LHCN-M2 (cell line): Measurements from ENCODE around the gene TOX2. TPM values are rescaled to one million over a fixed set of nuclear protein-coding genes. Genes with fewer than 3 reads are reported as not detected.

ENCODE experiments used
- DNase-seq: peaks from one replicate; pipeline ENCODE4 v3.0.0-alpha.2; 2012; ENCODE audit warnings: low read depth
- total RNA-seq: library from RNA; depleted of rRNA; stranded (reverse); fragments of >200 nt; gene quantifications from 2 replicates; pipeline ENCODE4 v1.2.3, GENCODE V29; 2014

Gene TOX2
- total RNA-seq, 1 experiment from 2014 or later = 1.6 TPM

- DNase-seq = no peak
Measured at GRCh38 chr20:43916073-43916880, 1.6 kb downstream of the TOX2 start.

GRCh38 chr20:43916881-43917371 is 2.3 kb downstream of the TOX2 start:
- DNase-seq = no peak

- no peak for DNase-seq
Measured at GRCh38 chr20:43917380-43917779, 2.7 kb downstream of the TOX2 start.

DNA sequence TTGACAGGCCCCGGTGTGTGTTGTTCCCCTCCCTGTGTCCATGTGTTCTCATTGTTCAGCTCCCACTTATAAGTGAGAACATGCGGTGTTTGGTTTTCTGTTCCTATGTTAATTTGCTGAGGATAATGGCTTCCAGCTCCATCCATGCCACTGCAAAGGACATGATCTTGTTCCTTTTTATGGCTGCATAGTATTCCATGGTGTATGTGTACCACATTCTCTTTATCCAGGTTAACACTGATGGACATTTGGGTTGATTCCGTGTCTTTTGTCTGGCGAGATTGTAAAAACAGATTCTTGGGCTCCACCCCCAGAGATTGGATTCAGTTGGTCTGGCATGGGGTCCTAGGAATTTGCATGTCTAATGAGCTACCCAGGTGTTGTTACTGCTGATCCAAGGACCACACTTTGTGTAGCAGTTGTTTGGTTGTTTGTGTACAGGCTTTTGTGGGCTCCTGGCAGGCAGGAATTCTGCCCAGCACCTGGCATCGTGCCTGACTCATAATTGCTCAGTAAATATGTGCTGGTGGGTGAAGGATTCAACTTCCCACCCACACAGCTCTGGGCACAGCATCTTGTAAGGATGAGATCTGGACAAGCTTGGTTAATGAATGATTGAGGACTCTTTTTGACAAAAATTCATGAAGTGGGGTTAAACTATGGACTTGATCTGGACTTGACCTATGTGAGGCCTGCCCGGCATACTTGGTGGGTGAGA is 5.2 kb downstream of the TOX2 start:
- DNase-seq = peak; percentile 32

GRCh38 chr20:43920797-43921196 is 6.1 kb downstream of the TOX2 start:
- no peak for DNase-seq

- DNase-seq = no peak
Measured at GRCh38 chr20:43921227-43921780, 6.7 kb downstream of the TOX2 start.

DNA sequence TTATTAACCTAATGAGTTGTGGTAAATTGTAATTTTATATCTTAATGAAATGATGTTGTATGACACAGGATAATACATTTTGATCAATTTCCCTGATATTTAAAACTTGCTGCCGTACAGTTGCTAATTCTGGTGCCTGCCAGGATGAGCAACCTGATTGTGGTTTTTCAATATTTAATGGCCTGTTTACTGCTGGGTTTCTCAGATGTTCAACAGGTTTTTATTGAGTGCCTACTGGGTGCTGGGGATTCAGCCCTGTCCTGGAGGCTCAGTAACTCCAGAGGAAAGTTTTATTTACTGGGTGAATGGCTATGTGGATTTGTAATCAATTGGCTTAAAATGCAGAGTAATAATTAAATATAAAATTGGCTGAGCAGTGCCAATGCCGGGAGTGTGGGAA is 8.0 kb downstream of the TOX2 start:
- DNase-seq = no peak

GRCh38 chr20:43923322-43923721 is 8.7 kb downstream of the TOX2 start:
- no peak for DNase-seq

- DNase-seq = no peak
Measured at GRCh38 chr20:43923917-43924316, 9.3 kb downstream of the TOX2 start.

- DNase-seq = no peak
Measured at GRCh38 chr20:43925215-43925614, 10.6 kb downstream of the TOX2 start.

GRCh38 chr20:43925801-43926200 is 11.1 kb downstream of the TOX2 start:
- peak; percentile 61 for DNase-seq

- DNase-seq = no peak
Measured at GRCh38 chr20:43926287-43927050, 11.8 kb downstream of the TOX2 start.

DNA sequence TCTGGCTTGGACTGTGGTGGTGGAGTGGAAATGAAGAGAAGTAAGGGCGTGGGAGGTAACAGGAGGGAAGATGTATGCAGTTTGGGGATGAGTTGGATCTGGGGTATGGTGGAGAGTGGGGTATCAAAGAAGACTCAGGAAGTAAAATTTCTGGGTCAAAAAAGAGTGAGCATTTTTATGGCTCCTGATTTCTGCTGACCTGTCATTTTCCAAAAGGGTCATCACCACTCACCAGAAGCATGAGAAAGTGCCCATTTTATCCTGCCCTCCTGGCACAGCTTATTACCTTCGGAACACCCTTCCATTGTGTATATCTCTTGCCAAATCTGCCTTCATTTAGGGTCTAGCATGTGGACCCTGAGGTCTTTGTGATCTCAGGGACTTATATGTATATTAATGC is 17.3 kb downstream of the TOX2 start:
- no peak for DNase-seq

GRCh38 chr20:43934833-43935232 is 20.2 kb downstream of the TOX2 start:
- DNase-seq = no peak

DNA sequence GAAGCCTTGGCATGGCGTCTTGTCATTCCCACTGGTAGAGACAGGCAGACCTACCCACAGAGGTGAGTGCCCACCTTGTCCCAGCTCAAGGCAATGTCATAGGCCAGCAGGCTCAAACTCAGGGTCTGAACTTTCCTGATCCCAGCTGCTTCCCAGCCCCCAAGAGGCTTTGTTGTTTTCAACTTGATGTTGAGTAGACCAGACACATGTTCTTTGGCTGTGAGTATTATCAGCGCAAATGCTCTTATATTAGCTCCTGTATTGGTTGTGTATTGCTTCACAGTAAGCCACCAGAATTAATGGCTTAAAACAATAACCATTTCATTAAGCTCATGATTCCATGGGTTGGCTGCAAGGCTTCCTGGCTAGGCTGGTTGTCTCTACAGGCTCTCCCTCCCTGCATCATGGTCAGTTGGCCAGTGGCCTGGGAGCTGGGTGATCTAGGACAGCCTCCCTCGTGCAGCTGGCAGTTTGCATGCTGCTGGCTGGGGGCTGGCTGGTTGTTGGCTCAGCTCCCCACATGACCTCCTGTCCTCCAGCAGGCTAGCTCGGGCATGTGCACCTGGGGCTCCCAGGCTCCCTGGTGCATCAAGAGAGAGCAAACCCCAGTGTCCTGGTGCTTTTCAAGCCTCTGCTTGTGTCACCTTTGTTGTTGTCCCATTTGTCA is 21.6 kb downstream of the TOX2 start:
- peak; percentile 61 for DNase-seq

- DNase-seq = peak; percentile 65
Measured at GRCh38 chr20:43936805-43937204, 22.2 kb downstream of the TOX2 start.

DNA sequence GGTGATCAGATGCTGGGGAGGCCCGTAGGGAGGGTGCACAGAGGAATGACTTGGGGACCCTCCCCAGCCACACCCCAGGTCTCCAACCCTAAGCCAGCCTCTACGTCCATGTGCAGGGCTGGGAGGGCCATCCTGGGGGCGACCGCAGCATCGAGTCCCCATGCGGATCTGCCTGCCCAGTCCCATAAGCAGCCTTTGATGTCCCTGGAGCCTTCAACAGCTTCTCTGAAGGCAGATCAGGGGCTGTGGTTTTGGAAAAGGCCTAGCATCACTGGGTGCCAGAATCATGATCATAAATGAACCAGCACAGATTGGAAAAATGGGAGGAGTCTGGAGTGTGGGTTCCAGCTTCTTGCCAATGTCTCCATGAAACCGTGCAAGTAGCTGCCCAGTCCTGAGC is 22.9 kb downstream of the TOX2 start:
- no peak for DNase-seq

DNA sequence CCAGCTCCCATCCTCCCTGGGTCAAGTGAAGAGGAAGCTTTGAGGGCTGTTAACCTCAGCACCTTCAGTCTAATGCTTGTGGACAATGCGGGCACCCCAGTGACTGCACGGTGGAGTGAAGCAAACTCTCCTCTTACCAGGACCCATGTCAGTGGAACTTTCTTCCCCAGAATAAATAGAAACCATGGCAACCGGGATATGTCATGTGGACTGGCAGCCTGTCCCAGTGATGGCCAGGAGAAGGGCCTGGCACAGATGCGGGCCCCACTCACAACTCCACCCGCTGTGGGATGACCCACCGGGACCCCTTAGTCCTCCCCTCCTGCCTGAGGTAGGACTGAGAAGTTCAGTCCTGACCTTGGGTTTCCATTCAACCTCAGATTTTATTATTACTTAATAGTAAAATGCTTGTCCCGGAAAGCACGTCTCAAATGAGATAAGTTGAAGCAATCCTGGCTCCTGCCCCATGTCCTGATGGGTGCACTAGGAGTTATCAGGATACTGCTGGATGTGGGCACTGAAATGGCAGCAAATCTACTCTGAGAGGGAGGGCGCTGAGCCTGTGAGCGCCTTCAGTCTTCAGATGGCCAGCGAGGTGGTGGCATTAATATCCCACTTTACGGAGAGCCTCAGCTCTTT is 23.5 kb downstream of the TOX2 start:
- DNase-seq = no peak

- peak; percentile 96 for DNase-seq
Measured at GRCh38 chr20:43938932-43939761, 24.5 kb downstream of the TOX2 start.

GRCh38 chr20:43939762-43940121 is 25.1 kb downstream of the TOX2 start:
- DNase-seq = peak; percentile 81
